HG02852 (cell line): ENCODE results near the gene ANKRD30BL.
"Not testable (repeated sequence)": the region's sequence is repeated elsewhere in the genome, so short reads cannot be mapped to it uniquely, and the experiment has no call there.

Experiments used
- ATAC-seq: cut with Tn5 transposase; IDR thresholded peaks from one replicate; pipeline ENCODE4 v1.9.1; 2021; ENCODE audit warnings: mild to moderate bottlenecking, moderate library complexity; ENCODE audit not compliant: unreplicated experiment

ANKRD30BL gene

GRCh38 chr2:132161161-132162124 is at the start of gene ANKRD30BL:
TSS of gene ANKRD30BL (minus strand) at chr2:132161952. CDS start at chr2:132161705, 247 bp downstream.
- ATAC-seq, result not testable (repeated sequence)

GRCh38 chr2:132202866-132203265 is 41.1 kb upstream of the ANKRD30BL start:
- not testable (repeated sequence) for ATAC-seq

GRCh38 chr2:132192854-132193253 is 31.1 kb upstream of the ANKRD30BL start:
- ATAC-seq, result not testable (repeated sequence)

GRCh38 chr2:132167100-132167499 is 5.3 kb upstream of the ANKRD30BL start:
- not testable (repeated sequence) for ATAC-seq

GRCh38 chr2:132162125-132162660 is 441 bp upstream of the ANKRD30BL start:
- ATAC-seq, result not testable (repeated sequence)

GRCh38 chr2:132146774-132147173 is 15.0 kb downstream of the ANKRD30BL start:
- ATAC-seq, result not testable (repeated sequence)
